Dendritic cell treated with granulocyte-macrophage colony-stimulating factor and Interleukin-4, amounts not matched to agents 40 ng/mL and 50 ng/mL, for 4 days (primary cell): ENCODE measurements around the gene ACOT9.
"Not testable (repeated sequence)": the region's sequence is repeated elsewhere in the genome, so short reads cannot be mapped to it uniquely, and the experiment has no call there.

Experiments used
- H3K27ac Mint-ChIP-seq: one replicate; pipeline ENCODE4 v1.8.0; 2022; ENCODE audit warnings: mild to moderate bottlenecking, mixed read lengths
- H3K27me3 Mint-ChIP-seq: one replicate; pipeline ENCODE4 v1.8.0; 2022; ENCODE audit warnings: mild to moderate bottlenecking, mixed read lengths
- H3K36me3 Mint-ChIP-seq: one replicate; pipeline ENCODE4 v1.8.0; 2022; ENCODE audit warnings: low read depth, mixed read lengths
- H3K4me1 Mint-ChIP-seq: one replicate; pipeline ENCODE4 v1.8.0; 2022; ENCODE audit warnings: low read depth, mixed read lengths
- H3K4me3 Mint-ChIP-seq: one replicate; pipeline ENCODE4 v1.8.0; 2022; ENCODE audit warnings: mild to moderate bottlenecking, moderate library complexity, mixed read lengths
- H3K9me3 Mint-ChIP-seq: one replicate; pipeline ENCODE4 v1.8.0; 2022; ENCODE audit warnings: mixed read lengths
- intact Hi-C: fragments of 100-400 bp; cut with micrococcal nuclease; formaldehyde crosslinking; loops from one replicate; pipeline ENCODE4 v1.15.0; 2022

ACOT9 gene

DNA sequence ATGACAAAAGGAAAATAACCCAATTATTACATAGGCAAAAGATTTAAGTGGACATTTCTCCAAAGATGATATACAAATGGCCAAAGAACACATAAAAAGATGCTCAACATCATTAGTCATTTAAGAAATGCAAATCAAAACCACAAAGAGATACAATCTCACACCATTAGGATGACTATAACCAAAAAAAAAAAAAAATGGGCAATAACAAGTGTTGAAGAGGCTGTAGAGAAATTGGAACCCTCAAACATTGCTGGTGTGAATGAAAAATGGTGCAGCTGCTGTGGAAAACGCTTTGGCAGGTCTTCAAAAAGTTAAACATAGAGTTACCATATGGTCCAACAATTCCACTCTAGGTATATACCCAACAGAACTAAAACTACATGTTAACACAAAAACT is 81.4 kb downstream of the ACOT9 start:
- intact Hi-C loops: no loop called here
- Mint-ChIP-seq H3K36me3 (no peaks in the 10 kb centered on the region), H3K4me1 (peaks cover 13% of the 10 kb centered on the region), H3K4me3 (no peak overlapping the region), H3K27ac (no peak overlapping the region), H3K27me3 (no peaks in the 10 kb centered on the region), H3K9me3 (no peaks in the 10 kb centered on the region)

DNA sequence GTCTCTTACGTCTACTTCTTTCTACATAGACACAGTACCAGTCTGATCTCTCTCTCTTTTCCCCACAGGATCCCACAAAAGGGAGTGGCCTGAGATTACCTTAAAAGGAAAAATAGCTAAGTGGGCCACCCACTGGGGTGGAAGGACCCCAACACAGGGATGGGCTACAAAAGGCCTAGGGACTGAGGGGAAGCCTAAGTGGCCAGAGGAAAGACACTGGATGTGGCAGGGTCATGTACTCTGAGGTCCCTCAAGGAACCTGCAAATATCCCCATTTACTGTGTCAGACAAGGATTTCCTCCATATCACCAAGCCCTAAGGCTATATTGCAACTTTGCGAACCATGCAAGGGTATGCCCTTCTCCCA is 82.3 kb downstream of the ACOT9 start:
- Mint-ChIP-seq H3K4me1 (peaks cover 6% of the 10 kb centered on the region), H3K27ac (no peak overlapping the region), H3K9me3 (no peaks in the 10 kb centered on the region), H3K36me3 (no peaks in the 10 kb centered on the region), H3K4me3 (no peak overlapping the region), H3K27me3 (no peaks in the 10 kb centered on the region)
- intact Hi-C loops: no loop called here

DNA sequence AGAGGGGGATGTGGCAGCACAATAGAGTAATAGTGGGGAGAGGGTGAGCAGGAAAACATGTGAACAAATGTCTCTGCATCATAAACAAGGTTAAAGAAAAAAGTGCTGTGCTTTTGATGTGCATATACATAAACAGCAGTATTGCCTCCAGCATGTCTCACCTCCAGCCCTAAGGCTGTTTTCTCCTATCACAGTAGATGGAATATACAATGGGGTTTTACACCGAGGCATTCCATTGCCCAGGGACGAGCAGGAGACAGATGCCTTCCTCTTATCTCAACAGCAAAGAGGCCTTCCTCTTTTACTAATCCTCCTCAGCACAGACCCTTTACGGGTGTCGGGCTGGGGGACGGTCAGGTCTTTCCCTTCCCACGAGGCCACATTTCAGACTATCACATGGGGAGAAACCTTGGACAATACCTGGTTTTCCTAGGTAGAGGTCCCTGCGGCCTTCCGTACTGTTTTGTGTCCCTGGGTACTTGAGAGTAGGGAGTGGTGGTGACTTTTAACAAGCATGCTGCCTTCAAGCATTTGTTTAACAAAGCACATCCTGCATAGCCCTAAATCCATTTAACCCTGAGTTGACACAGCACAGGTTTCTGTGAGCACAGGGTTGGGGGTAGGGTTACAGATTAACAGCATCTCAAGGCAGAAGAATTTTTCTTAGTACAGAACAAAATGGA is 82.9 kb downstream of the ACOT9 start:
- H3K27me3 Mint-ChIP-seq, H3K36me3 Mint-ChIP-seq, intact Hi-C loops, H3K4me3 Mint-ChIP-seq, H3K27ac Mint-ChIP-seq, H3K4me1 Mint-ChIP-seq, H3K9me3 Mint-ChIP-seq: not testable (repeated sequence)

DNA sequence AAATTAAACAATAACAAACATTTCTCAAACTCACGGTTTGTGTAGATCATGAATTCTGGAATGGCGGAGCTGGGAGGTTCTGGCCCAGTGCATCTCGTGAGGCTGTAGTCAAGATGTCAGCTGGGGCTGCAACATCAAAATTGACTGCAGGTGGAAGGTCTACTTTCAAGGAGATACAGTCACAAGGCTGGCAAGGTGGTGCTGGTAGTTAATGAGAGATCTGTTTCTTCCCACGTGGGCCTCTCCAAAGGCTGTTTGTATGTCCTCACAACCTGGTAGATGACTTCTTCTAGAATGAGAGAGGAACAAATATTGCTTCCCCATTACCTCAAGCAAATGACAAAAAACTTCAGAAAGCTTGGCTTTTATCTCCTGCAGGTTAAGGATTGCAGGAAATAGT is 83.7 kb downstream of the ACOT9 start:
- Mint-ChIP-seq H3K4me3 (no peak overlapping the region), H3K4me1 (peaks cover 5% of the 10 kb centered on the region), H3K27me3 (no peaks in the 10 kb centered on the region), H3K9me3 (no peaks in the 10 kb centered on the region), H3K36me3 (no peaks in the 10 kb centered on the region), H3K27ac (no peak overlapping the region)
- intact Hi-C loops: no loop called here

DNA sequence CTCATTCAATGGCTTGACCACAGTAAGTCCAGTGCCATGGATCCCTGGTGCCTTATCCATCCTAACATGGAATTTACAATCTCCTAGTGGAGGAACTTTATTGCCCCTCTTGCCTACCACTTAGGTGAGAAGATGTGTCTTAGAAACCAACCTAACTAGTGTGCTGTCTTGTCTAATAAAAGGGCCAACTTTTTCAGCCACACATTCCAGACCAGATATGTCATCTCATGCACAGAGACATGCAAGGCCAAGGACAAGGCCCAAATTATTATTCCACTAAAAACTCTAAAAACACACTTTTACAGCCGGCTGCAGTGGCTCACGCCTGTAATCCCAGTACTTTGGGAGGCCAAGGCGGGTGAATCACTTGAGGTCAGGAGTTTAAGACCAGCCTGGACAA is 86.4 kb downstream of the ACOT9 start:
- no peak overlapping the region for H3K4me3 Mint-ChIP-seq
- H3K27ac Mint-ChIP-seq: no peak overlapping the region
- H3K36me3 Mint-ChIP-seq: no peaks in the 10 kb centered on the region
- no peaks in the 10 kb centered on the region for H3K9me3 Mint-ChIP-seq
- intact Hi-C loops: no loop called here
- no peaks in the 10 kb centered on the region for H3K4me1 Mint-ChIP-seq
- H3K27me3 Mint-ChIP-seq: no peaks in the 10 kb centered on the region

DNA sequence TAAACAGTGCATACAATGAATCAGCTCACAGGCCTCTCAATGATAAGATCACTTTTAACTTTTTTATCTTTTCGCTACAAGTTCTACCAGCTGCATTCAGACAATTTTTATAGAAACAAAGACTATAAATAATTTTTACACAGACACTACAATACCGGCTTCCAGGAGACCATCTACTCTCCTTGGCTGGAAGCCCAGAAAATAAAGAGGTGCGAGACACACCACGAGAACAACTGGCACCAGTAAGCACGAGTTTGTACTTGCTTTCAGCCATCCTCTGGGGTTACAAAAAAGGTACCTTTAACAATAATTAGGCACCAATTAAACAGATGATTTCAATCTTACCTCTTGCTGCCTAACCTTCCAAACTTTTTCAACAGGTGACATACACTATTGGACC is 87.0 kb downstream of the ACOT9 start:
- no peak overlapping the region for H3K27ac Mint-ChIP-seq
- intact Hi-C loops: no loop called here
- H3K4me3 Mint-ChIP-seq: no peak overlapping the region
- H3K27me3 Mint-ChIP-seq: no peaks in the 10 kb centered on the region
- H3K9me3 Mint-ChIP-seq: no peaks in the 10 kb centered on the region
- no peaks in the 10 kb centered on the region for H3K4me1 Mint-ChIP-seq
- no peaks in the 10 kb centered on the region for H3K36me3 Mint-ChIP-seq
